ENCODE results near the gene FGFR1OP2.
A peak's percentile ranks its signal among the peaks of the same experiment; 100 is the strongest.

FGFR1OP2 gene

GRCh38 chr12:27001663-27002062, 63.4 kb downstream of the FGFR1OP2 start:
- DNase-seq: no peak

- DNase-seq: no peak
Measured at GRCh38 chr12:27002141-27002540, 63.9 kb downstream of the FGFR1OP2 start.

- peak in 2 of 56 donors; percentile 10 to 11 for DNase-seq
Measured at GRCh38 chr12:27003421-27004381, 65.4 kb downstream of the FGFR1OP2 start.

GRCh38 chr12:27005495-27005894, 67.2 kb downstream of the FGFR1OP2 start:
- no peak for DNase-seq

- no peak for DNase-seq
Measured at GRCh38 chr12:27006797-27007467, 68.7 kb downstream of the FGFR1OP2 start.

GRCh38 chr12:27008081-27008480, 69.8 kb downstream of the FGFR1OP2 start:
- DNase-seq: no peak

- DNase-seq: no peak
Measured at GRCh38 chr12:27009881-27010301, 71.6 kb downstream of the FGFR1OP2 start.

- DNase-seq: no peak
Measured at GRCh38 chr12:27012239-27012981, 74.1 kb downstream of the FGFR1OP2 start.

GRCh38 chr12:27012982-27013255, 74.6 kb downstream of the FGFR1OP2 start:
- DNase-seq: no peak

- DNase-seq: peak in 6 of 56 donors; percentile 17 to 68 (median 42)
Measured at GRCh38 chr12:27013611-27014084, 75.4 kb downstream of the FGFR1OP2 start.

GRCh38 chr12:27014085-27014858, 76.0 kb downstream of the FGFR1OP2 start, which contains the start of gene TM7SF3:
TM7SF3 (minus strand) TSS chr12:27014384; CDS start chr12:27014168, 216 bp downstream.
- peak; percentile 33 to 93 (median 79) for DNase-seq

- no peak for DNase-seq
Measured at GRCh38 chr12:27014859-27015729, 76.8 kb downstream of the FGFR1OP2 start.

GRCh38 chr12:27015730-27016076, 77.4 kb downstream of the FGFR1OP2 start:
- no peak for DNase-seq
